Ascending aorta (tissue), 2 donors: ENCODE measurements around the gene TMEM54. TPM values are rescaled to one million over a fixed set of nuclear protein-coding genes. Genes with fewer than 3 reads are reported as not detected.

Experiments
- DNase-seq, 2 donors: peaks; one replicate each; pipeline ENCODE4 v3.0.0-alpha.2; 2019; ENCODE audit warnings: low spot score in 2 of 2
- H3K27ac ChIP-seq, 2 donors: fragments of 200-600 bp; sonication (generic); one replicate each; pipeline ENCODE4 v1.5.1; 2016 to 2017; ENCODE audit warnings: mild to moderate bottlenecking in 1 of 2
- H3K27me3 ChIP-seq: fragments of 200-600 bp; sonication (generic); one replicate; pipeline ENCODE4 v1.5.1; 2017
- H3K36me3 ChIP-seq, 2 donors: fragments of 200-600 bp; sonication (generic); one replicate each; pipeline ENCODE4 v1.5.1; 2016
- H3K4me1 ChIP-seq, 2 donors: fragments of 200-600 bp; sonication (generic); one replicate each; pipeline ENCODE4 v1.5.1; 2016 to 2017; ENCODE audit warnings: mild to moderate bottlenecking in 1 of 2
- H3K4me3 ChIP-seq, 2 donors: fragments of 200-600 bp; sonication (generic); one replicate each; pipeline ENCODE4 v1.5.1; 2016 to 2017; ENCODE audit warnings: mild to moderate bottlenecking in 1 of 2
- H3K9me3 ChIP-seq, 2 donors: fragments of 200-600 bp; sonication (generic); one replicate each; pipeline ENCODE4 v1.5.1; 2016
- intact Hi-C: fragments of 100-400 bp; cut with DNase I; formaldehyde crosslinking; loops from one replicate; pipeline ENCODE4 v1.15.1; 2023
- total RNA-seq: library from RNA; depleted of rRNA; stranded (reverse); fragments of >200 nt; gene quantifications from one replicate; pipeline ENCODE4 v1.1.0, GENCODE V29; 2016
- TF ChIP-seq, protein P1 (sequence below), 3 experiments: fragments of 200-600 bp in 2 of 3; fragments of 450-650 bp in 1 of 3; sonication (generic) in 2 of 3; IDR thresholded peaks; one replicate each; pipeline ENCODE4 v1.5.1; 2016 to 2019; ENCODE audit warnings: antibody characterized with exemption in 3 of 3, mild to moderate bottlenecking in 1 of 3, moderate library complexity in 1 of 3

TMEM54 gene
- total RNA-seq, 1 donor from 2014 or later = 60.9 TPM

DNA sequence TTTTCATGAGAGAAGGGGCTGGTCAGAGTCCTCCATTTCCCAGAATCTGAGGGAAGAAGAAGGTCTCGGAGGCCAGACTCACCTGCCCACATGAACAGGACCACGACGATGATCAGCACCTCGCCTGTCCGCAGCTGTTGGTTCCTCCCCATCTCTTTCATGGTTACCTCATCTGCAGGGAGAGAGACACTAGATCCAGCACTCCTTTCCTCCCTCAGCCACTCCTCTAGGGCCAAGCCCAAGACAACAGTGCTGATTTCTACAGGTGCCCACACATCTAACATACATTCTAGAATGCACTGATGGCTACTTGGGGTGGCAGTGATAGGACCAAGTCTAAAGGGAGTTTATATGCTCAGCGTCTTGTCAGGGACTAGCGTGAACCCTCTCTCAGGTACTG, 33.5 kb downstream of the TMEM54 start:
- H3K27me3 ChIP-seq = no peaks in the 10 kb centered on the region
- TF ChIP-seq, protein P1, sequence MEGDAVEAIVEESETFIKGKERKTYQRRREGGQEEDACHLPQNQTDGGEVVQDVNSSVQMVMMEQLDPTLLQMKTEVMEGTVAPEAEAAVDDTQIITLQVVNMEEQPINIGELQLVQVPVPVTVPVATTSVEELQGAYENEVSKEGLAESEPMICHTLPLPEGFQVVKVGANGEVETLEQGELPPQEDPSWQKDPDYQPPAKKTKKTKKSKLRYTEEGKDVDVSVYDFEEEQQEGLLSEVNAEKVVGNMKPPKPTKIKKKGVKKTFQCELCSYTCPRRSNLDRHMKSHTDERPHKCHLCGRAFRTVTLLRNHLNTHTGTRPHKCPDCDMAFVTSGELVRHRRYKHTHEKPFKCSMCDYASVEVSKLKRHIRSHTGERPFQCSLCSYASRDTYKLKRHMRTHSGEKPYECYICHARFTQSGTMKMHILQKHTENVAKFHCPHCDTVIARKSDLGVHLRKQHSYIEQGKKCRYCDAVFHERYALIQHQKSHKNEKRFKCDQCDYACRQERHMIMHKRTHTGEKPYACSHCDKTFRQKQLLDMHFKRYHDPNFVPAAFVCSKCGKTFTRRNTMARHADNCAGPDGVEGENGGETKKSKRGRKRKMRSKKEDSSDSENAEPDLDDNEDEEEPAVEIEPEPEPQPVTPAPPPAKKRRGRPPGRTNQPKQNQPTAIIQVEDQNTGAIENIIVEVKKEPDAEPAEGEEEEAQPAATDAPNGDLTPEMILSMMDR (IDR thresholded peaks at IDR 0.05) = no peak
- H3K4me1 ChIP-seq = peaks cover 12 to 49% of the 10 kb centered on the region in 2 donors
- H3K36me3 ChIP-seq = no peaks in the 10 kb centered on the region
- peak in 1 of 2 donors; percentile 2 for DNase-seq
- intact Hi-C loops = no loop called here
- no peak overlapping the region for H3K4me3 ChIP-seq
- H3K27ac ChIP-seq = peak overlapping the region in 1 of 2 donors; percentile 83
- H3K9me3 ChIP-seq = no peaks in the 10 kb centered on the region

DNA sequence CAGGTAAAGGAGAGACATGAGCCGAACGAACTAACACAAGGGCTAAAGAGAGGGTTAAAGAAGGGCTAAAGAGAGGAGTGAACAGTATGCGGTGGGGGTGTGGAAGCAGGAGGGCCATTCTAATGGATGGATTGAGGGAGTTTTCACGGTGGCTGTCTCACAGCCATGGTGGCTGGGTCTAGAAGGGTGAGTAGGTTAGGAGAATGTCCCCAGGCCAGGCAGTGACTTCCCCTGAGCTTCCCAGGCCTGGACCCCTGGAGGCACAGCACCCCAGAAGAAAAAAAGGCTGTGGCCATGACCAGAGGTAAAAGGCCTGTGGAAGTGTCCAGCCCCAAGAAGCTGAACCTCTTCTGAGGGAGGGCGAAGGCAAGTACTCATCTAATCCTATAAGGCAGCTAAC, 34.0 kb downstream of the TMEM54 start:
- H3K4me3 ChIP-seq = no peak overlapping the region
- DNase-seq = peak in 1 of 2 donors; percentile 28

DNA sequence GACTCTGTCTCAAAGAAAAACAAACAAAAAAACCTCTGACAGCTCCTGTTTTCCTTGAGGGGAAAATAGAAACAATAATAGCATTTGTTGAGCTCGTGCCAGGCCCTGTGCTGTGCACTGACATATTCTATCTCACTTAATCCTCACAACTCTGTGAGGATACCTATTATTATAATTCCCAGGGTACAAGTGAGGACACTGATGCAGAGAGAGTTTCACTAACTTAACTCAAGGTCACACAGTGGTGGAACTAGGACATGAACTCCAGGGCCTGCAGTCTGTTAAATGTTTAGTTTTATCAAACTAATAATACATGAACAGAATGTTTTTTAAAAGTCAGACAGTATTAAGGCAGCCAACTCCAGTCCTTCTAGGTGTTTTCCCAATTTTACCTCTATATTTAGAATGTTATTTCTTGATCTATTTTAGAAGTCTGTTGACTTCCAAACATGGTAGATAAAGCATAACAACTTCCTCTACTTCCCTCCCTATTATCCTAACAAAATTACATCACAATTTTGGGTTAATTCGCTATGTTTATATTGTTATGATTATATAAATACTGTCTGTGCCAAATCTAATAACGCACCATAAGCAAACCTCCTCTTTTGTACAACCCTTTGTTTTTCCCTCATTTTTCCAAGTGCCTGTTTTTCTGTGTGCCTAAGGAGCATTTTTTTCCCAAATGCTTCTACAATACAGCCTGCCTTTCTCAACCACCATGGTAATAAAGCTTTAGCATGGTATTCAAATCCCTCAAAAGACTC, 35.4 kb downstream of the TMEM54 start:
- intact Hi-C loops = no loop called here
- Histone ChIP-seq H3K9me3 (no peaks in the 10 kb centered on the region), H3K27me3 (no peaks in the 10 kb centered on the region), H3K36me3 (no peaks in the 10 kb centered on the region), H3K4me1 (peaks cover 20 to 52% of the 10 kb centered on the region in 2 donors), H3K27ac (peak overlapping the region; percentile 67 to 83), H3K4me3 (no peak overlapping the region)
- TF ChIP-seq, protein P1 (IDR thresholded peaks at IDR 0.05) = no peak
- no peak for DNase-seq

More for the DNA sequence above, 34.0 kb downstream of the TMEM54 start:
- peak overlapping the region; percentile 17 to 83 for H3K27ac ChIP-seq
- no peaks in the 10 kb centered on the region for H3K27me3 ChIP-seq
- intact Hi-C loops = no loop called here
- TF ChIP-seq, protein P1 (IDR thresholded peaks at IDR 0.05) = no peak
- H3K9me3 ChIP-seq = no peaks in the 10 kb centered on the region
- H3K4me1 ChIP-seq = peaks cover 12 to 44% of the 10 kb centered on the region in 2 donors
- H3K36me3 ChIP-seq = no peaks in the 10 kb centered on the region

DNA sequence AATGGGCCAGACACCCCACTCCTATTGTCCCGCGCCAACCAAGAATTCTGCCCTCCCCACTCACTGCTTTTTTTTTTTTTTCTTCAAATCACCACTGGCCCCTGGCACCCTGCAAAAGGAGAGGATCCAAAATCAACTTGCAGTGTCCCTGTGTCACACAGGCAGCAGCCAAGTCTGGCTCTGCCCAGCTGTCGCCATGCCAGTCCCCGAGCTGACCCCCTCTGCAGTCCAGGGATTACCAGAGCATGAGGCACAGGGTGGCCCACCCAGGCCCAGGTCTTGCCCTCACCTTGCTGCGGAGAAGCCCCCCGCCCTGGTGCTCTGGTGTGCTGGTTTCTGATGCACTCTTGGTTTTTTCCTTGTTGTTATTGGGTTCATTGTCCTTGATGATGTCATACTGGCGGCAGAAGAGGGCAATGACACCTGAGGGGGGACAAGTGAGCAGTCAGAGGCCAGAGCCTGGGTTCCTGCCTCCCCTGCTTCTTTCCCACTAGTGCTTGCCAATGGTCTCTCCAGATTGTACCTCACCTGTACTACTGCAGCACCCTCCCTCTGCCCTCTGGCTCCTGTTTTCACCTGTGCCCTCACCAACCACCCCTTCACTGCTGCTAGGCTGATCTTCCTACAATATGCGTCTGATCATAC, 36.7 kb downstream of the TMEM54 start:
- DNase-seq = peak in 1 of 2 donors; percentile 65
- peak overlapping the region; percentile 67 to 83 for H3K27ac ChIP-seq
- no peaks in the 10 kb centered on the region for H3K27me3 ChIP-seq
- H3K4me3 ChIP-seq = no peak overlapping the region
- intact Hi-C loops = no loop called here
- H3K36me3 ChIP-seq = no peaks in the 10 kb centered on the region
- peaks cover 20 to 50% of the 10 kb centered on the region in 2 donors for H3K4me1 ChIP-seq
- H3K9me3 ChIP-seq = no peaks in the 10 kb centered on the region
- TF ChIP-seq, protein P1 (IDR thresholded peaks at IDR 0.05) = no peak

DNA sequence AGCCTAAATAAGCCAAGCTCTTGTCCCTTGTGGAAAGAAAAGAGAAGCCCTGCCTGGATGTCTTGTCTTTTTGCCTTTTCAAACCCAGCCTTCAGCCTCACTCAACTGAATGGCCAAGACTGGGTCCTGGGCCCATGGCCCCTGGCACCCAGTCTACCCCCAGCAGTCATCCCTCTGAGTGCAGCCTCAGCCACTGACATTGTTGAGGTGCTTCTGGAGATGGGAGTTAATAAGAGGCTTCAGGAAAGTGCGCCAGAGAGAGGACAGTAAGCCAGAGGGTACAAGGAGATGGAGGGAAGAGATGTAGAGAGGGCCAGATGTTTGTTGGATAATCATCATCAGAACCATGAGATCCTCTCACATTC, 37.3 kb downstream of the TMEM54 start:
- TF ChIP-seq, protein P1 (IDR thresholded peaks at IDR 0.05) = no peak
- H3K27ac ChIP-seq = peak overlapping the region; percentile 67 to 83
- H3K4me1 ChIP-seq = peaks cover 20 to 50% of the 10 kb centered on the region in 2 donors
- no peak overlapping the region for H3K4me3 ChIP-seq
- no peaks in the 10 kb centered on the region for H3K9me3 ChIP-seq
- intact Hi-C loops = no loop called here
- H3K27me3 ChIP-seq = no peaks in the 10 kb centered on the region
- H3K36me3 ChIP-seq = no peaks in the 10 kb centered on the region
- peak in 1 of 2 donors; percentile 57 for DNase-seq
